RKO (cell line): ENCODE results near the gene AK9.
"Not testable (repeated sequence)": the region's sequence is repeated elsewhere in the genome, so short reads cannot be mapped to it uniquely, and the experiment has no call there.

ENCODE experiments used
- DNase-seq: peaks from one replicate; pipeline ENCODE4 v3.0.0-alpha.2; 2016; ENCODE audit warnings: low spot score

Gene AK9

GRCh38 chr6:109690737-109691621 is at the start of gene AK9, which contains the start of gene FIG4:
AK9 (minus strand) TSS chr6:109691202; CDS start chr6:109675745, 15,457 bp downstream.
FIG4 (plus strand) TSS chr6:109691296; CDS start chr6:109691436, 140 bp downstream.
- DNase-seq: peak; percentile 94

DNA sequence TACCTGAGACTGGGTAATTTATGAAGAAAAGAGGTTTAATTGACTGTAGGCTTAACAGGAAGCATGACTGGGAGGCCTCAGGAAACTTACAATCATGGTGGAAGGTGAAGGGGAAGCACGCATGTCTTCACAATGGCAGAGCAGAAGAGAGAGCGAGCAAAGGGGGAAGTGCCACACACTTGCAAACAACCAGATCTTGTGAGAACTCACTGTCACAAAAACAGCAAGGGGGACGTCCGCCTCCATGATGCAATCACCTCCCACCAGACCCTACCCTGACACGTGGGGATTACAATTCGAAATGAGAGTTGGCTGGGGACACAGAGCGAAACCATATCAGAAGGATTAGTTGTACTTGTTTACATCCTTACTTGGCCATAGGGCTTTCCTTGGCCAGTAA is 49.8 kb upstream of the AK9 start:
- no peak for DNase-seq

DNA sequence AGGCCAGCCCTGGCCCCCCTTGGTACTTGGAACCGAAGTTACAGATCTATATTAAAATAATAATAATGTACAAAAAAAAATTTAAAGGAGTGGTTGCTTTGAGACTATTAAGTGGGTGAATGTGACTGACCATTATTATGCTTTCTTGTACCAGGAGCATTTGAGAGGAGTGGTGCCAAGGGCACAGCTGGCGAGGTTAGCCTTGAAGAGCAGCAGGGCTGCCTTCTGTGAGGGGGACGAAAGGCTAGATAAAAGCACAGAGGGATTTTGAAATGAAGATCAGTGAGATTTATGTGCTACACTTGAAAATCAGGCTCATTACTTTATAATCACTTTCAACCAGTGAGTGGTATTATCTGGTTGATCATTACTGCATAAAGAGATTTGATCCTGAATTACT is 48.7 kb upstream of the AK9 start:
- no peak for DNase-seq

DNA sequence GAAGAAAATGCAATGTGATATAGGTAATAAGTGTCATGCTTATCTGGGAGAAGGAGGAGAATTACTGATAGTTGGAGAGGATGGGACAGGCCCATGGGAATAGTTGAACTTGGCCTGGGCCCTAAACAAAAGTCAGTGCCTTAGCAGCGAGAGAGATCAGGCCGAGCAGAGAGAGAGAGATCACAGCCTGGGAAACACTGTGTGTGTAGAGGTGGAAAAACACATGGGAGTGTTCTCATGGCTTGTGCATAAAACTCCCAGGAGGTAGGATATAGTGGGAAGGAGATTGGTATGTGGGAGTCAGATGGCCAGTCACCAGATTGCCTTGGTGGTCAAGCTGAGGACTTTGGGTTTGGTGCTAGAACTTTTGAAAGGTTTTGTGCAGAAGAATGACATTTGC is 47.7 kb upstream of the AK9 start:
- DNase-seq: no peak

DNA sequence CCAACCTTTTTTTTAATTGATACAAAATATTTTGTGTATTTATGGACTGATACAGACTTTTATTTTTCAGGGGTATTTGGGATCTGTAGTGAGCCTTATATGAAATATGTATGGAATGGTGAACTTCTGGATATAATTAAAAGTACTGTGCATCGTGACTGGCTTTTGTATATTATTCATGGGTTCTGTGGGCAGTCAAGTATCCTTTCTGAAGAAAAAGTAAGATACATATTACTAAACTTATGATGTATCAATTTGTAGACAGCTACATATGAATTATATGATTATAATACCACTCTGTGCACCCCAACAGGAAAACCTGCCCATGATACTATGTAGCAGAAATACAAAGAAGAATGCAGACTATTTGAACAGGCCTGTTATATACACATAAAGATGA is 47.3 kb upstream of the AK9 start:
- no peak for DNase-seq

DNA sequence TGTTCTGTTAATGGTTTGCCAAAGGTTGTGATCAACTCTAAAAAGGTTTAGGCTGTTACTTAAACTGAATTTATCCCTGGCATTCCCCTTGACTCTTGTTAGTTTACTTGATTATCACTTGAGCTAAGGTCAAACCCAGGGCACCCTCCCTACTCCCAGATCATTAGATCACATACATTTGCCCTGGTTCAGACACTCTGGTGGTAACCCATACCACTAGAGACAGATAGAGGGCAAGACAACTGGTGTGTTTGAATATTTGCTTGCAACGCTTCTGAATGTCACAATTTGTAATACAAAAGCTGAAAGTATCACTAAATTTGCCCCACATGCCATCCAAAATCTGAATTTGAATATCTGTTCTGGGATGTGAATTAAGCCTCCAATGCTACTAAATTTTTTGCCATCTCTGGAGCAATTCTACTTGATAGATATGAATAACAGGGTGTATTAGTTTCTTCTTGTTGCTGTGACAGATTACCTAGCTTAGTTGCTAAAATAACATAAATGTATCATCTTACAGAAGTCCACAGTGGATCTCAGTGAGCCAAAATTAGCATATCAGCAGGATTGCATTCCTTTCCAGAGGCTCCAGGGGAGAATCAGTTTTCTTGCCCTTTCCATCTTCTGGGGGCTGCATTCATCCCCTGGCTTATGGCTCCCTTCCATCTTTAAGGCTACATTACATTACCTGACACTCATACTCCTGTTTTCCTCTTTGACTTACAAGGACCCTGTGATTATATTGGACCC is 45.4 kb upstream of the AK9 start:
- DNase-seq: no peak

DNA sequence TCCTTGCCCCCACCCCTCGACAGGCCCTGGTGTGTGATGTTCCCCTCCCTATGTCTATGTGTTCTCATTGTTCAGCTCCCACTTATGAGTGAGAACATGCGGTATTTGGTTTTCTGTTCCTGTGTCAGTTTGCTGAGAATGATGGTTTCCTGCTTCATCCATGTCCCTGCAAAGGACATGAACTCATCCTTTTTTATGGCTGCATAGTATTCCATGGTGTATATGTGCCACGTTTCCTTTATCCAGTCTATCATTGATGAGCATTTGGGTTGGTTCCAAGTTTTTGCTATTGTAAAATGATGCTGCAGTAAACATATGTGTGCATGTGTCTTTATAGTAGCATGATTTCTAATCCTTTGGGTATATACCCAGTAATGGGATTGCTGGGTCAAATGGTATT is 34.2 kb upstream of the AK9 start:
- DNase-seq: not testable (repeated sequence)

DNA sequence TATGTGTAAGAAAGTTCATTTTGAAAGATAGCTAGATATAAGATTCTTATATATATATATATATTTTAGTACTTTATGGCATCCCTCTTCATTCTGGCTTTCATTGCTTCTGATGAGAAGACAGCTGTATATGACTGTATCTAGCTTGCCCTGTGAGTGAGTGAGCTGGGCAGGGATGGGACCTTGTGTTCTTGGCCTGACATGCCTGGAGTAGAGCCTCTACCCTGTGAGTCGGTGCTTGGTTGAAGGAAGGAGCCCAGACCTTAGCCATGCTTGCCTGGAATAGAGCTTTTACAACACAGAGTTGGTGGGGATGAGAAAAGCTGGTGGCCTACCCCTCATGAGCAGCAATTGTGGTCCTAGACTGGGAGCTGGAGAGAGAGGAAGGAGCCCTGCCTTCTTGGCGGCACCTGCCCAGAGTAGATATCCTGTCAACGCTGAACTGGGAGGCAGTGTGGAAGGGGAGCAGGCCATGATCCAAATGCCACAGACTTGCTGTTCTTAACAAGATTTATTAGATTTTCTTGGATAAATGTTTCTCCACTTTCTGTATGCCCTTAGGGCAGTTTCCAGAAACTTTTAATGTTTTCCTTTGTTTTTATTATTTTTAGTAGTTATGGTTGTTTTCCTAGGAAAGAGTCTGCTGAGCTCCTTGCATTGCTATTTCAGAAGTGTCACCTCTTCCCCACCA is 31.7 kb upstream of the AK9 start:
- DNase-seq: no peak

- DNase-seq: no peak
Observed at GRCh38 chr6:109722011-109722410, 31.0 kb upstream of the AK9 start.

DNA sequence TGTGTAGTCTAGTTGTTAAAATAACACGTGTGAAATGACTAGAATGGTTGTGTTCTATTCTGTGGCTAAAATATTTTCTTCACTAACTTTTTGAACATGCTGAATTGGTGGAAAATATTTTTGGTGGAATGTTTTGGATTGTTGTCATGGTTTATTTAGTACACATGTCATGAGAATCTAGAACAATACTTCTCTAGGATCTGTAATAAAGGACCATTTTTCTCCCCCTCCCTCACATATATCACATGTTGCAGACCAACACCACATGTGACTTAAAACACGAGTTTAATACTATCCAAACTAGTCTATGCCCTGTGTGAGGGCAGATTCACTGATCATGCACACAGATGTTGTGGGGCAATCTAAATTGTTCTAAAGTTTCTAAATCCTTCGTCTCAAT is 29.3 kb upstream of the AK9 start:
- no peak for DNase-seq

- no peak for DNase-seq
Observed at GRCh38 chr6:109718991-109719390, 28.0 kb upstream of the AK9 start.

- DNase-seq: no peak
Observed at GRCh38 chr6:109717971-109718370, 27.0 kb upstream of the AK9 start.

- DNase-seq: no peak
Observed at GRCh38 chr6:109715616-109716015, 24.6 kb upstream of the AK9 start.

GRCh38 chr6:109714611-109715010 is 23.6 kb upstream of the AK9 start:
- DNase-seq: no peak

DNA sequence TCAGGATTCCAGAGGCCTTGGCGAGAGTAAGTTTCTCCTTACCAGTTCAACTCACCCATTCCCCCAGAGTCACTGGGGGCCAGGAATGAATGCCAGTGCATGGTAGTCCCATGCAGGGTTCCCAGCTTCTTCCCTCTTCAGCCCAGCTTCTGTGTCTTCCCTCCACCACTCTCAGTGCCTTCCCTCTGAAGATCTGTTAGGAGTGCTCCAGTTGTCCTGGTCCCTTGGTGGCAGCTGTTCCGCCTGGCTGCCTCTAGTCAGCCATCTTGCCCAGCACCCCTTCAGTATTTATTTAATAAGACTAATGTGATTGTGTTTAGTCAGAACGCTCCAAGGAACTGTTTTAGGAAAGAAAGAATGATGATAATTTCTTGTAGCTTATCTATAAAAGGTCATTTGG is 23.2 kb upstream of the AK9 start:
- DNase-seq: no peak

GRCh38 chr6:109713097-109713496 is 22.1 kb upstream of the AK9 start:
- DNase-seq: peak; percentile 45

DNA sequence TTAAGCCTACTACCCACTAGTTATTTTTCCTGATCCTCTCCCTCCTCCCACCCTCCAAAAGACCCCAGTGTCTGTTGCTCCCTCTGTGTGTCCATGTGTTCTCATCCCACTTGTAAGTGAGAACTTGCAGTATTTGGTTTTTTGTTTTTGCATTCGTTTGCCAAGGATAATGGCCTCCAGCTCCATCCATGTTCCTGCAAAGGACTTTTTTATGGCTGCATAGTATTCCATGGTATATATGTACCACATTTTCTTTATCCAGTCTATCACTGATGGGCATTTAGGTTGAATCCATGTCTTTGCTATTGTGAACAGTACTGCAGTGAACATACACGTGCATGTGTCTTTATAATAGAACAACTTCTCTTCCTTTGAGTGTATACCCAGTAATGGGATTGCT is 17.1 kb upstream of the AK9 start:
- DNase-seq: not testable (repeated sequence)

DNA sequence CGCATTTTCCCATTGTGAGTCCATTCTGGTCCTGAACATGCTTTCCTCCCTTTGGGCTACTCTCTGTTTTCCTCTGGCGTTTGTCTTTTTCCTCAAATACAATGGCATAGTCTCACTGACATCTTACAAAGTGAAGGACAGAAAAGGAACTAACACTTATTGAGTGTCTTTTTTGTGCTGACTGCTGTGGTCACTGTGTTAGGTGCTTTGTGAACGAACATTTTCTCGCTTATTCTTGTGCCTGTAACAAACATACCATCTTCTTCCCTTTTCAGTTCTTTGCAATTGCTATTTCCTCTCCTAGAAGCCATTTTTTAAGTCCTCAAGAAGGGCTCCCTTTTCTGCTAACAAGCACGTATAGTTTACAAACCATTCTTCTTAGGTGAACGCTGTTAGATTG is 15.5 kb upstream of the AK9 start:
- DNase-seq: no peak

DNA sequence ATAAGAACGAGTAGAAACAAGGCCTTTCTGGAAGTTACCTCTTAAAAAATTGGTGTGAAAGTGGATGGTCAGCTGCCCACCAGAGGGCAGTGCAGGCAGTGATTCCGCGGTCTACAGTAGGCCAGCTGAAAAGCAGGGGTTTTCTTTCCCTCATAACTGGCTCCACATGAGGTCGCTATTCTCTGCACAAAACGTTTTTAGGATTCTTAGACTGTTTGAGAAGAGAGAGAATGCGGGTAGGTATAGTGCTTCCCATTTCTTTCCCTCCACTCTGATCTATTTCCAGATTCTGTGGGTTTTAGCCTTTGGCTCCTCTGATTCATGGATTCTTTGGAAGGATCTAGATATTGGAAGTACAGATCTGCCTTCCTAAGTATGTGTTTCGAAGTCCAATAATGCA is 14.3 kb upstream of the AK9 start:
- DNase-seq: peak; percentile 90

- DNase-seq: no peak
Observed at GRCh38 chr6:109702791-109703190, 11.8 kb upstream of the AK9 start.

GRCh38 chr6:109701774-109702173 is 10.8 kb upstream of the AK9 start:
- DNase-seq: no peak

GRCh38 chr6:109701221-109701620 is 10.2 kb upstream of the AK9 start:
- no peak for DNase-seq

DNA sequence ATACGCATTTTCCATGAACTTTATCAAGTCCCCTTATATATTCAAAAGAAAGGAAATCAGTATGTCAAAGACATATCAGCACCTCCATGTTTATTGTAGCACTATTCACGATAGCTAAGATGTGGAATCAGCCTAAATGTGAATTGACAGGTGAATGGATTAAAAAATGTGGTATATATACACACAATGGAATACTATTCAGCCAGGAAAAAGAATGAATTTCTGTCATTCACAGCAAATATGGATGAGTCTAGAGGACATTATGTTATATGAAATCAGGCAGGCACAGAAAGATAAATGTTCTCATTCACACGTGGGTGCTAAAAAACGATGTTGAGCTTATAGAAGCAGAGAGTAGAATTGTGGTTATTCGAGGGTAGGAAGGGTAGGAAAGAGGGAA is 5.4 kb upstream of the AK9 start:
- no peak for DNase-seq
